GM12874 (cell line): Measurements from ENCODE around the gene ADCY6.

Source experiments
- CTCF ChIP-seq: IDR thresholded peaks from 2 replicates; pipeline ENCODE4 v1.5.1; 2011; ENCODE audit warnings: low read depth, mild to moderate bottlenecking, control low read depth, low read length, moderate library complexity; ENCODE audit not compliant: insufficient read depth

ADCY6 gene

GRCh38 chr12:48814262-48815125 is 25.6 kb upstream of the ADCY6 start:
- peak; percentile 100 for TF ChIP-seq CTCF

- TF ChIP-seq CTCF: no peak
Observed at GRCh38 chr12:48813465-48814261, 24.8 kb upstream of the ADCY6 start.

- no peak for TF ChIP-seq CTCF
Observed at GRCh38 chr12:48812389-48812788, 23.5 kb upstream of the ADCY6 start.

- TF ChIP-seq CTCF: no peak
Observed at GRCh38 chr12:48811437-48812090, 22.7 kb upstream of the ADCY6 start.

- no peak for TF ChIP-seq CTCF
Observed at GRCh38 chr12:48810903-48811431, 22.1 kb upstream of the ADCY6 start.

GRCh38 chr12:48807981-48808380 is 19.1 kb upstream of the ADCY6 start:
- no peak for TF ChIP-seq CTCF

- TF ChIP-seq CTCF: no peak
Observed at GRCh38 chr12:48803675-48804074, 14.8 kb upstream of the ADCY6 start.
